Left ventricle myocardium superior (tissue), 1 donor: ENCODE data around the gene ZNRF1. TPM values are rescaled to one million over a fixed set of nuclear protein-coding genes. Genes with fewer than 3 reads are reported as not detected.
"Not testable (repeated sequence)": the region's sequence is repeated elsewhere in the genome, so short reads cannot be mapped to it uniquely, and the experiment has no call there.

ENCODE experiments used
- ATAC-seq: fragments of 200-7000 bp; cut with Tn5 transposase; one replicate; pipeline ENCODE4 v1.9.1; 2020; ENCODE audit warnings: mild to moderate bottlenecking, moderate library complexity
- DNase-seq: peaks from one replicate; pipeline ENCODE4 v3.0.0-alpha.2; 2020
- intact Hi-C: fragments of 100-400 bp; cut with micrococcal nuclease; formaldehyde crosslinking; loops from one replicate; pipeline ENCODE4 v1.11.0; 2022
- long read RNA-seq: library from polyadenylated mRNA; unstranded; transcript quantifications from one replicate; pipeline ENCODE4 v2.0.0, GENCODE V29; 2021
- total RNA-seq: library from RNA; stranded (reverse); fragmentation: NEBNext Ultra II Directional; extraction: Animal tissue kit (Norgen Biotek cat#: 25700); gene quantifications from one replicate; pipeline ENCODE4 v1.2.1, GENCODE V29; 2021
- donor health status: DM: no; HTN: yes; CAD: no; lungs with severe emphysema.

Gene ZNRF1
- total RNA-seq, result 24.5 TPM
- long read RNA-seq, full-length matches to known transcripts, result 59 of 68 reads
- long read RNA-seq, partial matches to known transcripts, result 0 of 68 reads
- long read RNA-seq, other reads (novel, unspliced or antisense), result 9 of 68 reads

DNA sequence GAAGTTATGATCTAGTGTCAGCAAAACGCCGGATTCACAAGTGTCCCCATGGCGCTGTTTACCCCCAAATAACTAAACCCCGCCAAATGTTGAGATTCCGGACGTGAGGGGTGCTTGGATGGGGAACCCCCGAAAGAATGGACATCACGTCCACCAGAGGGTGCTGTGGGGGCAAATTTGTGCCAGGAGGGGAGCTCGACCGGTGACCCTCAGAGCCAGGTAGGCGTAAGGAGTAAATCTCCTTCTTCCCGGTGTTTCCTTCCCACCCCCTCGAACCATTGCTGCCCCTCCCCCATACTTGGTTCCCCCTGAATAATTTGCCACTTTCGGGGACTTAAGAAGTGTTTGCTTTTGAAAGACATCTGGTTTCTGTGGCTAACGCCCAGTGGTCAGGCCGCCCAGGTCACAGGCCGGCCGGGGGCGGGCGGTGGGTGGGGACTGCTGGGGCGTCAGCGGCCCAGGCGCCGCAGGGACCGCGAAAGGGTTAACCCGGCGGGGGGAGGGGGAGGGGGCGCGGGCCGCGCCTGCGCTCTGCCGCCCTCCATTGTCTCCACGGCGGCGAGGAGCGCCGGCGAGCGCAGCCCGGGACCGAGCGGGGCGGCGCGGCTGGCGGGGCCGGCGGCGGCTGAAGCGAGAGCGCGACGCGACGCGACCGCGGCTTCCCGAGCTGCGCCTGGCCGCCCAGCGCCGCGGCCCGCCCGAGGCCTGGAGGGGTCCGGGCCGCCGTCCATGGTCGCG is at the start of gene ZNRF1:
Gene ZNRF1 (plus strand): TSS at position 544 of the 738 bp plus-strand sequence. CDS start 648 bp downstream, outside the sequence.
- intact Hi-C loops, result no loop called here
- ATAC-seq, result peak; percentile 86
- DNase-seq, result peak; percentile 93

GRCh38 chr16:74949309-74949708 is 49.5 kb upstream of the ZNRF1 start:
- no peak for ATAC-seq
- intact Hi-C loops, result no loop called here
- DNase-seq, result no peak

DNA sequence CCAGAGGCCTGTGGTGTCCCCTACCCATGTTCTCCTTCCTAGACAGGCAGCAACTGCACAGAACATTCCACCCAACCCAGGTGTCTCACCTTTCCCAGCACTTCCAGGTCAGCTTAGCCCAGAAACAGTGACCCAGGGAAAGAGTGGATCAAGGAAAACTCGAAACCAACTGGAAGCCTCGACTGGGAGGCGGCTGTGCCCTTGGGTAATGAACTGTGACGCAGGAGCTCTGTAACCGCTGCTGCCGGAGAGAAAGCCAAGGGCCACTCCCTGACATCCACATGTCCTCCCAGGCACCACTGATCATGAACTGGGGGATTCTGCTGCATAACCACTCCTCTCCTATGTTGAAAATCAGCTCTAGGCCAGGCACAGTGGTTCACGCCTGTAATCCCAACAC is 48.3 kb upstream of the ZNRF1 start:
- no peak for DNase-seq
- intact Hi-C loops, result no loop called here
- ATAC-seq, result no peak

DNA sequence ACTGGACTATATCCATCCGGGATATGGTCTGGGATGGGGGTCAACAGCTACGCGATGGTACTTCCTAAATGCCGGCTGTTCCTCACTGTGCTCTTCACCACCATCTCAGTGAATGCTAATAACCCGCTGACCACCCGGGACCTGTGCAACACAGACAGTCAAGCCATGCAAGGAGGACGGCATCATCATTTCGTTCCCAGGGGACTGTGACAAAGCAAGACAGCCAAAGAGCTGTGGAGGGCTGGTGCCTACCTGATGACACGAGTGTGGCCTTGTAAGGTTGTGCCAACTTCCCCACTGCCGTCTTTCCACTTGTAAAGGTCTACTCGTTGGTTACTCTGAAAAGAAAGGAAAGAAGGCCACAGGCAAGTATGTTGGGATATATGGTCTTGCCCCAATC is 47.6 kb upstream of the ZNRF1 start:
- no peak for ATAC-seq
- intact Hi-C loops, result no loop called here
- no peak for DNase-seq

DNA sequence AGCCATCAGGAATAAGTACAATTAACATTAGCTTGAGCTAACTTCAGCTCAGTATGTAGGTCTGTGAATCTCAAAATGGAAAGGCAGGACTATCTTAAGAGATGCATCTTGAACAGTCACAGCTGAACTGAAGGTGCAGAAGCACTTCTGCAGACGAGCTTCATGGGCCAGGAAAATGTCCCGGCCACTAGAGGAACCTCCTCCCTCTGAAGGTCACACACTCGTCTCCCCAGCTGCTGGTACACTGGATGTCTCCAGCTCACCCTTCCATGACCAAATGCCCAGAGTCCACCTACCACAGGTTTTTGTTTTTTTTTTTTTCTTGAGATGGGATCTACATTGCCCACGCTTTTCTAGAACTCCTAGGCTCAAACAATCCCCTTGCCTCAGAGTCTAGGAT is 47.1 kb upstream of the ZNRF1 start:
- DNase-seq (no peak), ATAC-seq (peak; percentile 28)
- intact Hi-C loops, result no loop called here

DNA sequence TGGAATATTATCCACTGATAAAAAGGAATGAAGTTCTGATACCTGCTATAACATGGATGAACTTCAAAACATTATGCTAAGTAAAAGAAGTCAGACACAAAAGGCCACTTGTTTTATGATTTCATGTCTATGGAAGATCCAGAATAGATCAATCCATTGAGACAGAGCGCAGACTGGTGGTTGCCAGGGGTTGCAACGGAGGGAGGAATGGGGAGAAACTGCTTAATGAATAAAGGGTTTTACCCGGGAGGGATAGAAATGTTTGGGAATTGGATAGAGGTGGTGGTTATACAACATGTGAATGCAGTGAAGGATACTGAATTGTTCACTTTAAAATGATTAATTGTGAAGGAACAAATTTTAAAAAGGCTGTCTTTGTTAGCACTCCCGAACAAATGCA is 44.1 kb upstream of the ZNRF1 start:
- DNase-seq, result no peak
- ATAC-seq, result no peak
- intact Hi-C loops, result no loop called here

- DNase-seq (no peak), ATAC-seq (no peak)
- intact Hi-C loops, result no loop called here
These were observed 25.5 kb upstream of the ZNRF1 start for GRCh38 chr16:74973304-74973703.

DNA sequence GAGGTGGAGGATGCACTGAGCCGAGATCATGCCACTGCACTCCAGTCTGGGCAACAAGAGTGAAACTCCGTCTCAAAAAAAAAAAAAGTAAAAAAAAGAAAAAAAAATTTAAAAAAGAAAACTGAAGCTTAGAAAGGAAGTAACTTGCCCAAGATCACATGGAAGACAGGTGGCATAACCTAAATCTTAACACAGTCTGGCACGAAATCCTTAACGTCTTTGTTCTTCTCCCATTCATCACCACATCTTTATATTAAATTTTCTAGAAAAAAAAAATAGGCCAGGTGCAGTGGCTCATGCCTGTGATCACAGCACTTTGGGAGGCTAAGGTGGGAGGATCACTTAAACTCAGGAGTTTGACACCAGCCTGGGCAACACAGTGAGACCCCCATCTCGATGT is 23.2 kb upstream of the ZNRF1 start:
- no peak for ATAC-seq
- DNase-seq, result no peak
- intact Hi-C loops, result no loop called here

GRCh38 chr16:74982256-74982655 is 16.6 kb upstream of the ZNRF1 start:
- ATAC-seq (no peak), DNase-seq (no peak)
- intact Hi-C loops, result no loop called here

- no peak for ATAC-seq
- DNase-seq, result no peak
- intact Hi-C loops, result no loop called here
These were observed 14.7 kb upstream of the ZNRF1 start for GRCh38 chr16:74984194-74984528.

DNA sequence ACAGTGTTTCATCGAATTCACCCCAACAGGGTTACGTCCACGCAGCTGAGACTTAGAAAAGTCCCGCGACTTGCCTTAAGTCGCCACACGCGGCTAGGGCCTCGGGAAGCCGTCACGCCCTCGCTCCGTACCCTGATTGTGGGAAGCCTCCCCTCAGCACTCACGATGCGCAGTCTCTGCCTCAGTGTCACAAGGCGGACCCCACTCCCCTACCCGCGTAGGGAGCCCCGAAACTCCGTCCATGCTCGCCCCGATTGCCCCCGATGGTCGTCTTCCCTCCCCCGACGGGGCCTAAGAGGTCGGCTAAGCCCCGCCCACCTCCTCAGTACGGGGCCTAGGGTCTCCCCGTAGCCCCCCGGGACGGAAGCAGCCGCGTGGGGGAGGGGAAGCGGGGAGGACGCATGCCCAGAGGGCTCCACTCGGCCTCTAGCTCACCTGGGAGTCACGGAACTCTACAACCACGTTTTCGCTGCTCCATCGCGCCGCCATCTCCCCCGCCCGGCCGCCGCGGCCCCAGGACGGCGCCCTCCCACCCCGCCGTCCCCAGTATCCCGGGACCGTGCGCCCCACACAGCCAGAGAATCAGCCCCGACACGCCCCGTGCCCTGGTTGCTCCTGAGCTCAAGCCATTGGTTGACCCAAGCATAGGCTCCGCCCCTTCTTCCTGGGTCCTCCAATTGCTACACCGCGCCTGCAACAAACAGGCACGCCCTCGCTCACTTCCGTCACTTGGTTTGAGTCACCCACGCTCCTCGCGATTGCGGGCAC is 14.1 kb upstream of the ZNRF1 start, which contains the start of gene WDR59:
Gene WDR59 (minus strand): TSS at position 595 of the 768 bp plus-strand sequence. CDS start 106 bp downstream, at position 489.
- intact Hi-C loops, result no loop called here
- ATAC-seq, result peak; percentile 100
- peak; percentile 99 for DNase-seq

- DNase-seq (no peak), ATAC-seq (no peak)
- intact Hi-C loops, result no loop called here
These were observed 11.7 kb upstream of the ZNRF1 start for GRCh38 chr16:74987027-74987681.

- ATAC-seq, intact Hi-C loops, DNase-seq: not testable (repeated sequence)
These were observed 9.0 kb upstream of the ZNRF1 start for GRCh38 chr16:74989864-74990263.

GRCh38 chr16:74990832-74991231 is 8.0 kb upstream of the ZNRF1 start:
- ATAC-seq (no peak), DNase-seq (no peak)
- intact Hi-C loops, result no loop called here

GRCh38 chr16:74991268-74991592 is 7.6 kb upstream of the ZNRF1 start:
- intact Hi-C loops, result no loop called here
- ATAC-seq (no peak), DNase-seq (no peak)

DNA sequence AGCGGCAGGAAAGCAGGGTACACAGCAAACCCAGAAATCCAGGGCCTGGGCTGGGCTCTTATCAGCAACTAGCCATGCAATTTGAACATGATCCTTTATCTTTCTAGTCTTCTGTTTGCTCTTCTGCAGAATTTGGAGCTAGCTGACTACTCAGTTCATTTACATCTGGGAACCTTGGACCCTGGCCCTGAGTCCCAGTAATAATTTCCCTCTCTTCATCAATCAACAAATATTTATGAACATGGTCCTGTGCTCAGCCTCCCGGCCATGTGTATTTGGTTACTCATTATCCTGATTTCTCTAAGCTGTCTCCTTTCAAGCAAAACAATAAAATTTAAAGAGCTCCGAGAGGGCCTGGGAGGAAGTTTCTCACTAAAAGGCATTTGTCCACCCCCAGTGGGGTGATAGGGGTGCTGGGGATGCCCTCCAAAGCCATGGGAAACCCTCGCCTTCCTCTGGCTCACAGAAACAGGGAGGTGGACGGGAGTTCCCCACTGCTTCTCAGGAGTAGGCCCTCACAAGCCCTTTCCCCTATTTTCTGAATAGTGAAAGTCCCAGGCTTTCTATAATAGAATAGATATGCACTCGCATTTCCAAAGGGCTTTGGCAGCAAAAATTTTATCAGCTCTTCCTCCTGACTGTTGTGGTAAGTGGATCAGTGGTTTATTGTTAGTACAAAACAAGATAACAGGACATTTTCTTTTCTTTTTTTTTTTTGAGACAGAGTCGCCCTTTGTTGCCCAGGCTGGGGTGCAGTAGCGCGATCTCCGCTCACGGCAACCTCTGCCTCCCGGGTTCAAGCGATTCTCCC is 7.0 kb upstream of the ZNRF1 start:
- intact Hi-C loops, result no loop called here
- DNase-seq (no peak), ATAC-seq (peak; percentile 71)

DNA sequence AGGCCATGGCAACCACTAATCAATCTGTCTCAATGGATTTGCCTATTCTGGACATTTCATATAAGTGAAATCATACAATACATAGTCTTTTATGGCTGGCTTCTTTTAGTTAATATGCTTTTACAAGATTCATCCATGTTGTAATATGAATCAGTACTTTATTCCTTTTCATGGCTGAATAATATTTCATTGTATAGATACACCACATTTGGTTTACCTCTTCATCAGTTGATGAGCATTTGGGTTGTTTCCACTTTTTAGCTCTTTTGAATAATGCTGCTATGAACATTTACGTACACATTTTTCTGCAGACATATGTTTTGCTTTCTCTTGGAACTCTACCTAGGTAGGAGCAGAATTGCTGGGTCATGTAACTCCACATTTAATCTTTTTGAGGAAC is 2.8 kb upstream of the ZNRF1 start:
- ATAC-seq (no peak), DNase-seq (no peak)
- intact Hi-C loops, result no loop called here

DNA sequence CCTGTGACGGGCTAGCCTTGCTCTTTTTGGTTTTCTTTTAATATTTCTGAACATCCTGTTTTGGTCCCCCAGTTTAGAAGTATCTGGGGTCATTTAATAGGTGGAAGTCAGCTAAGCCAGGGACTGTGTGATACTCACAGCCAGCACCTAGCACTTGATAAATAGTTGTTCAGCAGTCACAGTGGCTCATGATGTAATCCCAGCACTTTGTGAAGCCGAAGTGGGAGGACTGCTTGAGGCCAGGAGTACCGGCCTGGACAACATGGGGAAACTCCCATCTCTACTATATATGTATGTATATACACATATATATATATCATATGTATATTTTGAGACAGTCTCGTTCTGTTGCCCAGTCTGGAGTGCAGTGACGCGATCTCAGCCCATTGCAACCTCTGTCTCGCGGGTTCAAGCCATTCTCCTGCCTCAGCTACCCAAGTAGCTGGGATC is 1.8 kb upstream of the ZNRF1 start:
- intact Hi-C loops, result no loop called here
- DNase-seq (no peak), ATAC-seq (no peak)

DNA sequence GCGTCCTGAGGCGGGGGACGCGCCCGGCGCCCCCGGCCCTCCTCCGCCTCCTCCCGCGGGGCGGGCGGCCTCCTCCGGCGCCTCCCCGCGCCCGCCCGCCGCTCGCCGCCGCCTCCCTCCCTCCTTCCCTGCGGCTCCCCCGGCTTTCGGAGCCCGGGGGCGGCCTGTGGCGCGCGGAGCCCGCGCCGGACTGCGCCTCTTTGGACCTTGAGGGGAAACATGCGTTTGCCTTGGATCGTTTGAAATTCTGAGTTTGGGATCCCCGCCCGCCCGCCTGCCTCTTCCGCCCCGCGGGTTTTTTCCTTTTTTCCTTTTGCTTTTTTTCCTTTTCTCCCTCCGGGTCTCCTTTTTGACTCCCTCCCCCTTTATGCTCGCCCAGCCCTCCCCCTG is 390 bp downstream of the ZNRF1 start:
- peak; percentile 38 for ATAC-seq
- DNase-seq, result peak; percentile 64
- intact Hi-C loops, result no loop called here
